ENCODE measurements around the gene MED20.
A peak's percentile ranks its signal among the peaks of the same experiment; 100 is the strongest.
"Not testable (repeated sequence)": the region's sequence is repeated elsewhere in the genome, so short reads cannot be mapped to it uniquely, and the experiment has no call there.

The MED20 gene, protein sequence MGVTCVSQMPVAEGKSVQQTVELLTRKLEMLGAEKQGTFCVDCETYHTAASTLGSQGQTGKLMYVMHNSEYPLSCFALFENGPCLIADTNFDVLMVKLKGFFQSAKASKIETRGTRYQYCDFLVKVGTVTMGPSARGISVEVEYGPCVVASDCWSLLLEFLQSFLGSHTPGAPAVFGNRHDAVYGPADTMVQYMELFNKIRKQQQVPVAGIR

DNA sequence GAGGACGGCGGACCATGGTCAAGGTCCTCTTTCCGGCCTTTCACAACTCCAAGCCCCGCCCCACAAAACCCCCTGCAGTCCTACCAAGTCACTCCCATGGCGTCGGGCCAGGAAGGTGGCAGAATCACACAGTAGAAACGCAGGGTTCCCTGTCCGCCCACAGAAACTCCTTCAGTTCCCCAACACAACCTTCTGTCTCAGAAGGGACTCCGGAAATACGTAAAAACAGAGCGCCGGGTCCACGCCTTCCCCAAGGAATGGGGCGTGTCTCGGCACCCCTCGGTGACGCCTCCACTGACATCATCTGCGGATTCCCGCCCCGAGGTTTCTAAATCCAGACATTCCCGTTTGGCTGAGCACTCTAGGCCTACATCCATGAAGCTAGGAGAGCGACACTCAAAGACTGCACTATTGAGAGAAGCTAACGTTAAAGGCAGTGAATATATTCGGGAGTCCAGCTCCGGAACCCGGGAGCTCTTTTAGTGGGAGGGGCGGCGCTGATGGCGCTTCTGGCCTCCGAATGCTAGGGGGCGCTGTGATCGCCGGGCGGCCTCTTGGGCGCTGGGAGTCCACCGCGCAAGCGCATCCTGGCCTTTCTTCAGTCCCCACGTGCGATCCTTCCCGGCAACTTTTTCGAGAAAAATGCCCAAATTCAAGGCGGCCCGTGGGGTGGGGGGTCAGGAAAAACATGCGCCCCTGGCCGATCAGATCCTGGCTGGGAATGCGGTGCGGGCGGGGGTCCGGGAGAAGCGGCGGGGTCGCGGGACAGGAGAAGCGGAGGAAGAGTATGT lies at the start of gene MED20, which contains the start of gene BYSL:
TSS of gene MED20 (minus strand) at position 219 of the 791 bp plus-strand sequence. CDS start at position 98, 121 bp downstream.
TSS of gene BYSL (plus strand) at position 579 of the 791 bp plus-strand sequence. CDS start at position 643, 64 bp downstream.
- peak; percentile 99 for DNase-seq

DNA sequence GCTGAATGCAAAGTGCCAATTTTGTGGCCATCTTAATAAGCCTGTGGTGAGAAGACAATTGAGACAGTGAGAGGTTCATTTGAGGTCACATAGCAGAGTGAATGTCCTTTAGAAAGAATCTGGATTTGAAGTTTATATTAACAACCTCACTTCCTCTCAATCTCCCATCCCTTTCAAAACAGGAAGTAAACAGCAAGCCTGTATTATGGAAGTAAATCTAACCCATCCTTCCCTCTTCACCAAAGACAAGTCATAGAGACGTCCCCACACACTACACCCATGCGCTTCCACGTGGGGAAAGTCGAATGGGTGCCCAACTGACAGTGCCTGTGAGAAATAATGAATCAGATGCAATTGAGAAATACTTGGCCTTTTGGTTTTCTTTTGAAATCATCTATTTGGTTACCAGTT lies 49.5 kb upstream of the MED20 start:
- DNase-seq, result peak; percentile 99

DNA sequence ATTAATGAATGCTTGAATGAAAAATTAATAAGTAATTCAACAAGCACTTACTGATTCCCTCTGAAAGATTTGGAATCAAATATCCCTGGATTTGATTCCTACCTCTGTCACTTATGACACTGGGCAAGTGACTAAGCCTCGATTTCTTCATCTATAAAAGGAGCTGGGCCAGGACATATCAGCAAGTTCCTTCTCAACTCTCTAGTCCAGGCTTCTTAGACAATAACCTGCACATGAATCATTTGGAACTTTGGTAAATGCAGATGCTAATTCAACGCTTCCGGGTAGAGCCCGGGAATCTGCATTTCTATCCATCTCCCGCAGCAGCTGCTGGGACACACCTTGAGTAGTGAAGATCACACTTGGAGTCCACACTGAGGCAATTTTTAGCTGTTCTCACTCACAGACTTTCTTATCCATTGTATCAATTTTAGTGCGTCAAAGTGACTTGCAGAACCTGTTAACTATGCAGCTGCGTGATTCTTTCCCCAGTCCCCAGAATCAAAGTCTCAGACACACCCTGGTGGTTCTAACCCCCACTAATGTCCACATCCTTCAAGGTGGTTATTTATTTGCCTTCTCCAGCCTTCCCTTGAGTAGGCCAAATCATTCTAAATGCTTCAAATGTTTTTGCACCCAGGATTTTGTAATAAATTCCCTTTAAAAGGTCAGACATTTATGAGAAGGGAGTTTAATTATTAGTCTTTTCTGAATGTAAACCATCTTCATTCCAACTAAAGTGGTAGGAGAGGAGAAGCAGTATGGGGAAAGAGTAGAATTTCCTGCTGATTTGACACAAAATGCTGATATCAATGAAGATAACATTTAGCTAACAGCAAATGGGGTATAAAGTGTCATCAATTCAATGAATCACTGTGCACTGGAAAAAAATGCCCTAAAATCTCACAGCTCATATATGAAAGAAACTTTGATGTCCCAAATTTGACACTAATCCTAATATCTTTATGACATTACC lies 46.7 kb upstream of the MED20 start:
- peak; percentile 68 for DNase-seq

DNA sequence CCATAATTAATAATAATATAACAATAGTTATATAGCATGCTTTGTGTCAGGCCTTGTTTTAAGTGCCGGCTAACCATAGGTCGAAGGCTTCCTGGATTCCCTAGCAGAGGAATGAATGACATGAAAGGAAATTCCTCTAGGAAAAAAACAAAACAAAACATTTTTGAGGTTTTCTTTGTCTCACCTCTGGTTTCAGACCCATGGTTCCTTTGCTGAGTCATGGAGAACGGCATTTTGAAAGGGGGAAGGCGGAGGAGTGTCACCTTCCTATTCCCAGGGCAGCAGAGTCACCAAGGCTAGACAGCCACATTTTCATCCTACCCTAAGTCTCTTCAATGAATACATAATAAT lies 46.0 kb upstream of the MED20 start:
- no peak for DNase-seq

DNA sequence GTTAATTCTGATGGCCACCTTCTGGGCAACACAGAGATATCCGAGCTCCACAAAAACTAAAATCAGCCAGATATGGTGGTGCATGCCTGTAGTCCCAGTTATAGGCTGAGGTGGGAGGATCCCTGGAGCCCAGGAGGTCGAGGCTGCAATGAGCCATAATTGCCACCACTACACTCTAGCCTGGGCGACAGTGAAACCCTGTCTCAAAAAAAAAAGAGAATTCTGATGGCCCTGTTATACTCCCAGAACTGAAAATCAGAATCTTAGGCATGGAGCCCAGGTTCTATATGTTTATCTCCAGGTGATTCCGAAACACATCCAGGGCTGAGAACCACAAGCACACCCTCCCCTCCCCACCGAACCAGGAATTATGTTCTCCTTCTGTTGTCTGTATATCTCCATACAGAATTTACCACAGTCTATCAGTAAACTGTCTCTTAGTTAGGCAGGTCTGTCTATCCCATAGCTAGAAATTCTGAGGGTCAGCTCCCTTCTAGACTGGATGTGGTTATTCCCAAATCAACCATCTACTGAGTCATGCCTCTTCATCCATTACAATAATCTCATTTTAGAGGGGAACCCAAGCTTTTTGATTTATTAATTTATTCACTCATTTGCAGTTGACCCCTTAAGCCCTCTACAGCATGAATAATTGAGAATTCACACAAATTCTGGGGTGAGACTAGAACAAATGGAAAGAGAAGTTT lies 45.4 kb upstream of the MED20 start:
- no peak for DNase-seq

DNA sequence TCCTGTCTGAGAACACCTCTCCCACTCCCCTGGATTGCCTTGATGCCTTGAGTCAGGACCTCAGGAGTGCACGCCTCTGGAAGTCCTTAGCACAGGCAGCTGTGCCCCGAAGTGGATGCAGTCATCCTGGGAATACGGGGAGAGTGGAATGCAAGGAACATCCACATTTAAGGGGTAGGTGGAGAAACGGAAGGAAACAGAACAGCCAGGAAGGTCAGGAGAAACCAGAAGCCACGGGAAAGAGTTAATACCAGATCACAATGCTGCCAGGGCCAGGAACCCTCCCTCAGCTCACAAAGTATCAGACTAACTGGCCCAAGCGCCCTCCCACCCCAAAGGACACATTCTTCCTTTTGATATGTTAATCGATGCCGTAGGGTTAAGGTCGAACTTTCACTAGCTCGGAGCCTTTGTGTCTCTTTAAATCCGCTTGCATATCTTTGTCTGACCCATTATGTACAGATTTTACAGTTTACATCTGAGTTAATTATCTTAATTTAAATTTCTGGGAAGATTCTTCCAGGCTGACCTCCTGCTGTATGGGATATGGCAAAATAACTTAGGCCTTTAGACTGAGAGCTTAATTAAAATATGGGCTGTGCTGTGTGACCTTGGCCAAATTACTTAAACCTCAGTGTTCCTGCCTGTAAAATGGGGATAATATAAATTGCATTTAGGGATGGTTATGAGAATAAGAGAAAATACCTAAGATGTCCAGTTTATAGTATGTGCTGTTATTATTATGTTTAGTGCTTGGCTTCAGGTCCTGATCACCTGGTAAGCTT lies 44.7 kb upstream of the MED20 start:
- no peak for DNase-seq

DNA sequence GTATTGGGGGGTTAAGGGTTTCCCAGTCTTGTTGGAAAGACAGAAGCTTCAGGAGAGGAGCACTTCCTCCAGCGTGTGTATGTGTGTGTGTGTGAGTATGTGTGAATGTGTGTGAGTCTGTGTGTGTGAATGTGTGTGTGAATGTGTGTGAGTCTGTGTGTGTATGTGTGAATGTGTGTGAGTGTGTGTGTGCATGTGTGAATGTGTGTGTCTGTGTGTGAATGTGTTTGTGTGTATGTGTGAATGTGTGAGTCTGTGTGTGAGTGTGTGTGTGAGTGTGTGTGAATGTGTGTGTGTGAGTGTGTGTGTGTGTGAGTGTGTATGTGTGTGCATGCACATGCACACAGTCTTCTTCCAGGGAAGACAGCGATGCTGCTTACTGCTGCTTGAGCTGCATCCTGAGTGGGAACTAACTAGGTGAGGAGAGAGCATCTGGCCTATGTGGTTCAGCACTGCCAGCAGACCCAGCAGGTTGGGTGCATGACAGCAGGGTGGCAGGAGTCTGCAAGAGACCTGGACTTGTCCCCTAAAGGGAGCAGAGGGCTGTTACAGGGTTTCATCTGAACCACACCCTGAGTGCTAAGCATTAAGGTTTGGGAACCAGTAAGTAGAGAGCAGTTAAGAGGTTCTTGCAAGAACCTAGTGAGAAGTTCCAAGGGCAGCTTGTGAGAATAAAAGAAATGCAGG lies 43.4 kb upstream of the MED20 start:
- no peak for DNase-seq

DNA sequence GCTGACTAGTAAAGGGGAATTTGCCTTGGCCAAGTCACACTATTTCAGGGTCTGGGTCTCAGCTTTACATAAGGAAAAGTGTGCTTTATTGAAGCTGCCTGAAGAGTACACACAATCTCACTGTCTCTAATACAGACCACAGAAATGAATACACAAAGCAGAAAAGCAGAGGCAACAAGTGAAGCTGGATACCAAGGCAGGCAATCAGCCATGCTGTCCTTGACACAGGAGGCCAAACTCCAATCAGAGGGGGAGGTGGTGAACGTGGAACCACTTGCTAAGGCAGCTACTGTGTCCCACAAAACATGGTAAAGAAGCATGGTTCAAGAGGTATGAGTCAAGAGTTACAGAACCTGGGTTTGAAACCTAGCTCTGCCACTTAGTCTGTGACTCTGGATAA lies 42.4 kb upstream of the MED20 start:
- no peak for DNase-seq

DNA sequence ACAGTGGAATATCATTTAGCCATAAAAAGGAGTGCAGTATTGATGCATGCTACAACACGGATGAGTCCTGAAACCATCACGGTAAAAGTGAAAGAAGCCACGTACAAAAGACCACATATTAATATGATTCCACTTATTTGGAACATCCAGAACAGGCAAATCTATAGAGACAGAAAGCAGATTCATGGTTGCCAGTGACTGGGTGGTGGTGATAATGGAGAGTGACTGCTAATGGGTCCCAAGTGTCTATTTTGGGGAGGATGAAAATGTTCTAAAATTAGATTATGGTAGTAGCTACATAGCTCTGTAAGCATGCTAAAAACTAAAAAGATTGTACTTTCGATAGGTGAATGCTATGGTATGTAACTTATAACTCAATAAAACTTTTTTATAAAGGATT lies 39.1 kb upstream of the MED20 start:
- DNase-seq, result no peak

DNA sequence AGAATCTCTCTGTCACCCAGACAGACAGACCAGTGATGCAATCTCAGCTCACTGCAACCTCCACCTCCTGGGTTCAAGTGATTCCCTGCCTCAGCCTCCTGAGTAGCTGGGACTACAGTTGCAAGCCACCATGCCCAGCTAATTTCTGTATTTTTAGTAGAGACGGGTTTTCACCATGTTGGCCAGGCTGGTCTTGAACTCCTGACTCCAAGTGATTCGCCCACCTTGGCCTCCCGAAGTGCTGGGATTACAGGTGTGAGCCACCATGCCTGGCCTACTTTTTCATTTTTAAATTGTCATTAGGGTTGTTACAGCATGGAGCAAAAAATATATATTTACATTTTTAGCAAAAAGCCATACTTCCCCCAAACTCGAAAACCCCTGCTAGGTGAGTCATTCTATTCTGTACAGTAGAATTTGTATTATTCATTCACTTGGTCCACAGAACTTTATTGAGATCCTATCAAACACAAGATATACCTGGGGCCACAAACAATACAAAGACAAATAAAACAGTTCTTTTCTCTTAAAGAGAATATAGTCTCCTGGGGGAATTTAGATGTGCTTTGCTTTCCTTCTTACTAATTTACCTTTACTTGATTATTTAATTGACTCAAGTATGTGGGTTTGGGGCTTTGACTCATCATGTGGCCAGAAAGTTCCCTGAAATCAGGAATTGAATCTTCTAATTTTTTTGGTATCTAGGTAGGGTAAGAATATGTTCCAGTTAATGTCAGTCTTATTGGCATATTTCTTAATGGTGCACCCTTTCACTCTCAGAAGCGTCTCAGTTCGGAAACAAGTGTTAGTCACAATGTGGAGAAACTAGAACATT lies 37.3 kb upstream of the MED20 start:
- no peak for DNase-seq

DNA sequence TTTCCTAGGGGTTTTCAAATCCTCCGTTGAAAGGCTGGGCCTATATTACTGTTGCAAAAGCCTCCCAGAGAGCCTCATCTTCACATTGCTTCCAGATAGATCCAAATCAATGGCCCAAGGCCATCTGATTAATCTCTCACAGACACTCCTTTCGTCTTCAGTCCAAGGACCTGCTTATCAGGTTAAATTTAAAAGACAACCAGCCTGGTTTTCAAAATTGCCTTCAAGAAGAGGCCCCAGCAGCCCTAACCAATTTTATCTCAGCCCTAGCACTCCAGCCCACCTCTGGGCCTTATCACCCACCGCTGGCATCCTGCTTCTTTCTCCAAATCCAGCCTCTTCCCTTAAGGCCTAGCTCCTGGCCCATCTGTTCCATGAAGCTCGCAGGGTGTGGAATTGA lies 36.2 kb upstream of the MED20 start:
- no peak for DNase-seq

DNA sequence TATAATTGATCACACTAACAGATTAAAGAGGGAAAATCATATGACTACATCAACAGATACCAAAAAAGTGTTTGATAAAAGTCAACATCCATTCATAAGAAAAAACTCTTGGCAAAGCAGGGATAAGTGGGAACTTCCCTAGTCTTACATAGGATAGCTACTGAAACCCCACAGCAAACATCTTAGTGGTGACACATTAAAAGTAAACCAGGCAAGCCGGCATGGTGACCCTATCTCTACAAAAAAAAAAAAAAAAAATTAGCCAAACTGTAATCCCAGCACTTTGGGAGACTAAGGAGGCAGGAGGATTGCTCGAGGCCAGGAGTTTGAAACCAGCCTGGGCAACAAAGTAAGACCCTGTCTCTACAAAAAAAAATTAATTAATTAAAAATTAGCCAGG lies 34.5 kb upstream of the MED20 start:
- no peak for DNase-seq

DNA sequence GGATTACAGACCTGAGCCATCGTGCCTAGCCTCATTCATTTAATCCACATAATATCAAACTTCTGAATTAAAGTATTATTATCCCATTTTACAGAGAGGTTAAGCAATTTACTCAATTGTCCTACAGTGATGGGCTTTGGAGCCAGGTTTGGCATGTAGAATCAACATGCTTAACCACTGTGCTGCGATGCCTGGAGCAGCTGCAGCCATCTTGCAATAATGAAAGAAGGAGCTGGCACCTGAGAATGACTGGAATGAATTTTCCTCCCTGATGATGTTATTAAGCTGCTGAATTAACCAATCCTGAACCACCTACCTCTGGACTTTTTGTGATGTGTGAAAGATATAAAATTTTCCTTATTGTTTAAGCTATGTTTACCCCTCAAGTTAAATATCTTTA lies 33.7 kb upstream of the MED20 start:
- DNase-seq, result no peak

DNA sequence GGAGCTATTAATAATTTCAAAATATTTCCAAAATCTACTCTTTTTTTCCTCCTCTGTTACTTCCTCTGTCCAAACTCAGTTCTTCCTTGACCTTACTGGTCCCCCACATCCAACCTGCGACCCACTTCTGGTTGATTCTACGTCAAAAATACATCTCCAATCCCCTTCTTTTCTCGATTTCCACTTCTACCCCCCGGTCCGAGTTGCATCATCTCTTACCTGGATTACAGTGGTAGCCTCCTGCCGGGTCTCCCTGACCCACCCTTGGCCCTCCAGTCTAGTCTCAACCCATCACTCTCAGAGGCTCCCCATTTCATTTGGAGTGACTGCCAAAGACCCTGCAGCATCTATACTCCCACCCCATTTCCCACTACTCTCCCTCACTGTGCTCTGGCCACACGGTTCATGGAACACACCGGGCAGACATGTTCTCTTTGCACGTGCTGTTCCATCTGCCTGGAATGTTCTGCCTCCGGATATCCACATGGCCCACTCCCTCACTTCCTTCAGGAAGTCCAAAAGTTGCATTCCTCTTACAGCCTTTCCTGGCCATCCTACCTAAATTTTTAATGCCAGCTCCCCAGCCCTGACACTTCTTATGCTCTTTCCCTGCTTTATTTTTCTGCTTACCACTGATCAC lies 26.8 kb upstream of the MED20 start:
- DNase-seq, result no peak

DNA sequence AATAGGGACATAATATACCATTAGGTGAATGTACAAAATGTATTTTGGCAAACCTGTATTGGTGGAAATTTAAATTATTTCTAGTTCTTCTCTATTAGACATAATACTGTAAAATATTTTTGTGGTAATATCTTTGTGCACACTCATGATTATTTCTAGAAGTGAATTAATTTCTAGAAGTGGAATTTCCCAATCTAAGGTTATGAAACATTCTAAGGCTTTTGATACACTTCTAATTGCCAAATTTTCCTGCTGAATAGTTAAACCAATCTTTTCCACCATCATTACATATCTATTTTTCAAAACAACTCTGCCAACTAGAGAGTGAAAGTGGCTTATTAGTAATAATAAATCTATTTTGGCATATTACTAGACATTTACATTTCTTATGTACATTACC lies 22.5 kb upstream of the MED20 start:
- peak; percentile 84 for DNase-seq

DNA sequence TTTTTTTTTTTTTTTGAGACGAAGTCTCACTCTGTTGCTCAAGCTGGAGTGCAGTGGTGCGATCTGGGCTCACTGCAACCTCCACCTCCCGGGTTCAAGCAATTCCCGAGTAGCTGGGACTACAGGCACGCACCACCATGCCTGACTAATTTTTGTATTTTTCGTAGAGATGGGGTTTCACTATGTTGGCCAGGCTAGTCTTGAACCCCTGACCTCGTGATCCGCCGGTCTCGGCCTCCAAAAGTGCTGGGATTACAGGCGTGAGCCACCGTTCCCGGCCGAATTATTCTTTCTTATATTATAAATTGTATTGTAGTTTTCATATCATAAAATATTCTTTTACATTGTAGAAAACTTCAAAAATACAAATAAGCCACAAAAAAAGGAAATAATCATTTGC lies 21.9 kb upstream of the MED20 start:
- not testable (repeated sequence) for DNase-seq

DNA sequence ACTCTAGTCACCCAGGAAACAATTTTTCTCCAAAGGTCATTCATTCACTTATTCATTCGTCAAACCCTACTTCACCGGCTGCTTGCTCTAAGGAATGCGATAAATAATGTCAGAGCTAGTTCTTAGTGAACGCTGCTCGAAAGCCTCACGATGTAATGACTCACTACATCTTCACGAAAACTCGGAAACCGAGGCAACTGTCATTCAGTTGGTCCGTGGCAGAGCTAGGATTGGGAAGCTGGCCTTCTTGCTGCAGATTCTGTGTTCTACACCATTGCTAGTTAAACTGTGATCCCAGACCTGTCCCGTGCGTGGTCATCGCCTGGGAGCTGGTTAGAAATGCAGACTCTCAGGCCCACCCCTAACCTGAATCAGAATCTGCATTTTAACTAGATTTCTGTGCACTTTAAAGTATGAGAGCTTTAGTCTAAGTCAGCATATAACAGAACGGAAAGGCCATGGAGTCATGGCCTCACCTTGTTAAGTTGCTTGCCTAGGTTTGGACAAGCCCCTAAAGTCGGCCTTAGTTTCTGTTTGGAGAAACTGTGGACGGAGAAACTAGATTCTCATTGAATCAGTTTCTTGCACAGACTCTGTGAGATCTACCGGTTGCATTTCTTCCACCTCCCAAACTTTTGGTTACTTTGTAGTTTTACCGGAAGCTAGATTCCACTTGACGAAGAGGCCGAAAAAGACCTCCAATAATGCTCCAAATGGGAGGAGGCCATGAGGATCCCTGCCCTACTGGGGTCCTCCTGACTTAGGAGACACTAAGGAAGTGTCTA lies 21.3 kb upstream of the MED20 start:
- no peak for DNase-seq

DNA sequence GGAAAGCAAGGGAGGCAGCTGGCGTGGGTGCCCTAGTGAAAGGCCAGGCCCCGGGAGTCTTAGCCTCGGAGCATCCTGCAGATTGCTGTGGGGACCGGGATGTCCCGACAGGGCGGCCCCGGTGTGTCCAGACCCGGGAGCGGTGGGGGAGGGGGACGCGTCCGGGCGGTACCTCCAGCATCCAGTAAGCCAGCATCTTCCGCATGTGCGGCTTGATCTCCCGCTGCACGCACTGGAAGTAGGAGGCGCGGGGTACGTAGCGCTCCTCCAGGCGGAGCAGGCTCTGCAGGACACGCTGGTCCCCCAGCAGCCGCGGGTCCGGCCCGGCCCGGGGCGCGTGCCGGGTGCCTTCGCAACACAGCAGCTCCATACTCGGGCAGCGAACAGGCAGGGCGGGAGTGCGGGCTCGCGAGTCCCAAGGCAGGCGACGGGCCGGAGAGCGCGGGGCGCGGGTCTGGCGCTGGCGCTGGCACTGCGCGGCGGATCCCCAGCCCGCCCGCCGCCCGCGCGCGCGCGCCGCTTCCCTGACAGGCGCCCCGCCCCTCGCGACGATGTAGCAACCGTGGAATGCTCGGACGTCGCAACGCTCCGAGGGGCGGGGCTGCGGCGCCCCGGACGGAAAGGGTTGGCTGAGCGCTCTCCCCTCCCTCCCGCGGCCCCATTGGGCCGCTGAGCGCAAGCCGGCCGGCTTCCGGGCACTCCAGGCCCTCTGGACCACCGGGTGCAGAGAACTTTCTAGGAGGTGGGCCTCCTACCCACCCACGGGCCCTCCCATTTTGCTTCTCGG lies 20.5 kb upstream of the MED20 start, which contains the start of gene CCND3:
TSS of gene CCND3 (minus strand) at position 529 of the 787 bp plus-strand sequence. CDS start at position 370, 159 bp downstream.
- peak; percentile 97 for DNase-seq

All from inflammatory macrophage treated with lipopolysaccharide for 4 hours (primary cell).